ENCODE measurements around the gene TPPP3. TPM values are rescaled to one million over a fixed set of nuclear protein-coding genes. Genes with fewer than 3 reads are reported as not detected.

Gene TPPP3
- total RNA-seq, 2 experiments from 2014 or later: not detected

DNA sequence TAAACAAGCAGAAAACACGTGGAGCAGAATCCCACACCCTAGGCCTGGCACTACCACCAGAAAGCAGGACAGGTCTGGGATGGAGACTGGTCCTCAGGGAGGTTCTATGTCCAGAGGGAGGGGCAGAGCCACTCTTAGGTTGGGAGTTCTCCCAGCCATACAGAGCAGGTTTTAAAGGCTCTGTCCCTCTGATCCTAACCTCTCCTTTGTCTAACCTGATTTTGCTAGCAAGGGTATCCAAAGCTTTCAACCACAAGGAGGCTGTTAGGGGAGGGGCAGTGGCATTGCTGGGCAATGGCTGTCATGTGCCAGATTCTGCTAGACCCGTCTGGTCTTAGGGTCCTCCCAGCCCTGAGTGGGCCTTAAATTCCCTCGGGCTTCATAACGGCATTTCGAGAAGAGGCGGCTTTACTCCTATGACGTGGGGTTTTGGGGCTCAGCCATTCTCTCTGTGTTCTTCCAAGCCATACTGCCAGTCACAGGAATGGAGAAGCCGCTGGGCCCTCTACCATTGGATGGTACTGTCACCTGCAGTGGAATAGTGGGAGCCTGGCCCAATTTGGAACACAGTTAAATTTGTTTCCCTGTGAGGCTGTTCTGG lies 5.7 kb downstream of the TPPP3 start:
- intact Hi-C loops (cut with DNase I, micrococcal nuclease): no loop called here
- Mint-ChIP-seq H3K9me3 (no peaks in the 10 kb centered on the region), H3K27me3 (peaks cover 16% of the 10 kb centered on the region), H3K4me3 (no peak overlapping the region), H3K36me3 (ENCODE audit: low read depth) (no peaks in the 10 kb centered on the region), H3K27ac (no peak overlapping the region), H3K4me1 (ENCODE audit: low read depth) (no peaks in the 10 kb centered on the region)
- TF ChIP-seq, protein P1, sequence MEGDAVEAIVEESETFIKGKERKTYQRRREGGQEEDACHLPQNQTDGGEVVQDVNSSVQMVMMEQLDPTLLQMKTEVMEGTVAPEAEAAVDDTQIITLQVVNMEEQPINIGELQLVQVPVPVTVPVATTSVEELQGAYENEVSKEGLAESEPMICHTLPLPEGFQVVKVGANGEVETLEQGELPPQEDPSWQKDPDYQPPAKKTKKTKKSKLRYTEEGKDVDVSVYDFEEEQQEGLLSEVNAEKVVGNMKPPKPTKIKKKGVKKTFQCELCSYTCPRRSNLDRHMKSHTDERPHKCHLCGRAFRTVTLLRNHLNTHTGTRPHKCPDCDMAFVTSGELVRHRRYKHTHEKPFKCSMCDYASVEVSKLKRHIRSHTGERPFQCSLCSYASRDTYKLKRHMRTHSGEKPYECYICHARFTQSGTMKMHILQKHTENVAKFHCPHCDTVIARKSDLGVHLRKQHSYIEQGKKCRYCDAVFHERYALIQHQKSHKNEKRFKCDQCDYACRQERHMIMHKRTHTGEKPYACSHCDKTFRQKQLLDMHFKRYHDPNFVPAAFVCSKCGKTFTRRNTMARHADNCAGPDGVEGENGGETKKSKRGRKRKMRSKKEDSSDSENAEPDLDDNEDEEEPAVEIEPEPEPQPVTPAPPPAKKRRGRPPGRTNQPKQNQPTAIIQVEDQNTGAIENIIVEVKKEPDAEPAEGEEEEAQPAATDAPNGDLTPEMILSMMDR (IDR thresholded peaks at IDR 0.05): no peak
- H3K36me3 ChIP-seq (ENCODE audit: insufficient read depth, low read length): no peaks in the 10 kb centered on the region
- ChIA-PET POLR2A (no interaction called here), CTCF (no interaction called here)
- H3K27me3 ChIP-seq (ENCODE audit: control insufficient read depth in 1 of 2, insufficient read depth in 2 of 2, low read length in 2 of 2): peaks cover 3 to 4% of the 10 kb centered on the region in 2 experiments
- no peak overlapping the region for H3K27ac ChIP-seq (ENCODE audit: low read depth in 1 of 2, low read length in 2 of 2)
- H3K9me3 ChIP-seq (ENCODE audit: control insufficient read depth in 1 of 2, insufficient read depth in 1 of 2, low read length in 2 of 2): no peaks in the 10 kb centered on the region
- no peak for ATAC-seq (ENCODE audit: poor library complexity)
- H3K4me3 ChIP-seq (ENCODE audit: low read length): no peak overlapping the region
- no peak for DNase-seq
- peaks cover 5% of the 10 kb centered on the region for H3K4me1 ChIP-seq (ENCODE audit: insufficient read depth, low read length)

DNA sequence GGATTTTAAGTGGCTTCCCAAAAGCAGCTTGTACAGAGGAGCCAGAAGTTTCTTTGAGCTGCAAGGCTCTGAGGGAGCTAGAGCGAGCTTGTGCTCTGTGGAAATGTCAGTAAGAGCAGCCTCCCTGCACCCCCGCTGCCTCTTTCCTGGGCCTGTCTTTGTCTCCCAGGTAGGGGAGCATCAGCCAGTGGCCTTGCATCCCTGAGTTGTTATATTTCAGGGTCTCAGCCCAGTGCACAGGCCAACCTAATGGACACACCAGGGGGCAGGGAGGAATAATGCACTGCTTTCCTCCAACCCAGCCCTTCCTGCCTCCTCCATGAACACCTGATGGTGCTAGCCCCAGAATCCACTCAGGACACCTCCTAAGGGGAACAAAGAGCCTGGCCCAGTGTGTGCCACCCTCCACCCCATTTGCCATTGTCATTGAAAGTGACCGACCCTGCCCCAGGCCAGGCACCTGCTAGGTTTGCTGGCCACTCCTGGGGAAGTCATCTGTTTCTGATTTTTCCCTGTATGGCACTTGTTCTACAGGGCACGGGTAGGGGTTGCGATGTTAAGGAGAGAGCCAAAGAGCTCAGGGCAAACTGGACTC lies 6.3 kb downstream of the TPPP3 start:
- Histone ChIP-seq H3K27me3 (ENCODE audit: control insufficient read depth in 1 of 2, insufficient read depth in 2 of 2, low read length in 2 of 2) (peaks cover 0 to 2% of the 10 kb centered on the region in 2 experiments), H3K4me1 (ENCODE audit: insufficient read depth, low read length) (peaks cover 5% of the 10 kb centered on the region), H3K27ac (ENCODE audit: low read depth in 1 of 2, low read length in 2 of 2) (no peak overlapping the region), H3K36me3 (ENCODE audit: insufficient read depth, low read length) (no peaks in the 10 kb centered on the region), H3K4me3 (ENCODE audit: low read length) (no peak overlapping the region), H3K9me3 (ENCODE audit: control insufficient read depth in 1 of 2, insufficient read depth in 1 of 2, low read length in 2 of 2) (no peaks in the 10 kb centered on the region)
- ATAC-seq (ENCODE audit: poor library complexity) (no peak), DNase-seq (no peak)
- Mint-ChIP-seq H3K4me1 (ENCODE audit: low read depth) (no peaks in the 10 kb centered on the region), H3K27ac (no peak overlapping the region), H3K4me3 (no peak overlapping the region), H3K9me3 (no peaks in the 10 kb centered on the region), H3K36me3 (ENCODE audit: low read depth) (no peaks in the 10 kb centered on the region), H3K27me3 (peaks cover 9% of the 10 kb centered on the region)
- ChIA-PET CTCF (interaction anchor here (1.4 kb wide), 1 partner anchor 13 kb away, joined by 3 read pairs; no protein-coding TSS in a partner anchor), POLR2A (no interaction called here)
- intact Hi-C loops (cut with DNase I, micrococcal nuclease): no loop called here
- TF ChIP-seq, protein P1 (IDR thresholded peaks at IDR 0.05): no peak

DNA sequence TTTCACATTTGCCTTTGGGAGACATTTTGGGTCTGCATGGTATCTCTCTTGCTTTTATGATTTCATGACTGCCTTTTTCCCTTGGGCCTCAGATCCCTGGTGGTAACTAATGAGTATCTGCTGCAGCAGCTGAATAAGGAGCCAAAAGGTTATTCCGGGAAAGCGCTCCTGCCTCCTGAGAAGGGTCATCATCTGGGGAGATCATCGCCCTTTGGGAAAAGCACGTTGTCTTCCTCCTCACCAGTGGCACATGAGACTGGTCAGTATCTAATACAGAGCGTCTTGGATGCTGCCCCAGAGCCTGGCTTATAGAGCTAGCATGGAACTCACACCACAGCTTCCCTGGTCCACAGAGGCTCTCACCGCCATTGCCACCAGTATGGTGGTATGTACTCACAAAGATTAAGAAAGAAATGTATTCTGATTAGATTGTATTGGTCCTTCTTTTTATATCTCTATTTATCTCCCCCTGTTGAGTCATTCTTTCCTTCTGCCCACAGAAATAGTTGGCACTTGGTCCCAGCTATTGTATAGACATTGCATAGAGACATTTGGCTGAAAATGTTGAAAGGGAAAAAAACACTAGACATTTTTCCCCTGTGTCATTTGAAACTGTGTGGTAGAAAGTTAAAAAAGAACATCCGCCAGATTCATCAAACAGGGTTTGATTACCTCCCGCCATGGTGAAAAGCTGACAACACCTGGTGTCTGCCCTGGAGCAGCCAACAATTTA lies 8.4 kb downstream of the TPPP3 start:
- Histone ChIP-seq H3K4me1 (ENCODE audit: insufficient read depth, low read length) (no peaks in the 10 kb centered on the region), H3K9me3 (ENCODE audit: control insufficient read depth in 1 of 2, insufficient read depth in 1 of 2, low read length in 2 of 2) (no peaks in the 10 kb centered on the region), H3K4me3 (ENCODE audit: low read length) (no peak overlapping the region), H3K36me3 (ENCODE audit: insufficient read depth, low read length) (no peaks in the 10 kb centered on the region), H3K27ac (ENCODE audit: low read depth in 1 of 2, low read length in 2 of 2) (no peak overlapping the region), H3K27me3 (ENCODE audit: control insufficient read depth in 1 of 2, insufficient read depth in 2 of 2, low read length in 2 of 2) (no peaks in the 10 kb centered on the region)
- no peak overlapping the region for H3K27ac Mint-ChIP-seq
- H3K36me3 Mint-ChIP-seq (ENCODE audit: low read depth): no peaks in the 10 kb centered on the region
- intact Hi-C loops (cut with DNase I, micrococcal nuclease): no loop called here
- H3K4me3 Mint-ChIP-seq: no peak overlapping the region
- TF ChIP-seq, protein P1 (IDR thresholded peaks at IDR 0.05): no peak
- no peaks in the 10 kb centered on the region for H3K9me3 Mint-ChIP-seq
- ATAC-seq (ENCODE audit: poor library complexity) (no peak), DNase-seq (no peak)
- ChIA-PET CTCF (no interaction called here), POLR2A (interaction anchor here (0.6 to 1.1 kb wide), 2 partner anchors 8 to 12 kb away, joined by 3 read pairs; no protein-coding TSS in a partner anchor)
- no peaks in the 10 kb centered on the region for H3K4me1 Mint-ChIP-seq (ENCODE audit: low read depth)
- H3K27me3 Mint-ChIP-seq: peaks cover 3% of the 10 kb centered on the region
